GM06990 (cell line): ENCODE data around the gene CLASP2.
"Not testable (repeated sequence)": the region's sequence is repeated elsewhere in the genome, so short reads cannot be mapped to it uniquely, and the experiment has no call there.

Source experiments
- DNase-seq: peaks from one replicate; pipeline ENCODE4 v3.0.0-alpha.2; 2011; ENCODE audit not compliant: insufficient read length; ENCODE audit errors: extremely low read depth
- H3K27me3 ChIP-seq: replicated peaks from 2 replicates; pipeline ENCODE4 v1.6.0; 2011; ENCODE audit warnings: low read length; ENCODE audit not compliant: control insufficient read depth, insufficient read depth
- H3K36me3 ChIP-seq: 2 replicates; pipeline ENCODE4 v1.5.1; 2011; ENCODE audit warnings: low read length; ENCODE audit not compliant: control insufficient read depth, insufficient read depth
- H3K4me3 ChIP-seq: replicated peaks from 2 replicates; pipeline ENCODE4 v1.5.1; 2011; ENCODE audit warnings: low read depth, mild to moderate bottlenecking, control low read depth, low read length
- CTCF ChIP-seq: IDR thresholded peaks from 2 replicates; pipeline ENCODE4 v1.5.1; 2011; ENCODE audit warnings: low read length, control low read depth, mild to moderate bottlenecking, inconsistent platforms; ENCODE audit not compliant: insufficient read depth, poor library complexity, severe bottlenecking

The CLASP2 gene

GRCh38 chr3:33467786-33468185 is 250.3 kb downstream of the CLASP2 start:
- no peak for DNase-seq
- no peak for TF ChIP-seq CTCF

GRCh38 chr3:33461097-33461496 is 257.0 kb downstream of the CLASP2 start:
- Histone ChIP-seq H3K27me3 (no peaks in the 10 kb centered on the region), H3K4me3 (no peak overlapping the region), H3K36me3 (no peaks in the 10 kb centered on the region)
- DNase-seq: no peak
- no peak for TF ChIP-seq CTCF

More at GRCh38 chr3:33467786-33468185, 250.3 kb downstream of the CLASP2 start:
- H3K4me3 ChIP-seq: no peak overlapping the region
- H3K36me3 ChIP-seq: no peaks in the 10 kb centered on the region
- H3K27me3 ChIP-seq: no peaks in the 10 kb centered on the region

- not testable (repeated sequence) for DNase-seq, H3K4me3 ChIP-seq, H3K27me3 ChIP-seq, H3K36me3 ChIP-seq
Observed at GRCh38 chr3:33459577-33459976, 258.5 kb downstream of the CLASP2 start.

- no peak for TF ChIP-seq CTCF
- DNase-seq: no peak
- no peaks in the 10 kb centered on the region for H3K27me3 ChIP-seq
- H3K36me3 ChIP-seq: no peaks in the 10 kb centered on the region
- no peak overlapping the region for H3K4me3 ChIP-seq
Observed at GRCh38 chr3:33458446-33458845, 259.6 kb downstream of the CLASP2 start.

GRCh38 chr3:33456756-33457155 is 261.3 kb downstream of the CLASP2 start:
- H3K27me3 ChIP-seq: no peaks in the 10 kb centered on the region
- no peaks in the 10 kb centered on the region for H3K36me3 ChIP-seq
- DNase-seq: no peak
- H3K4me3 ChIP-seq: no peak overlapping the region
- TF ChIP-seq CTCF: no peak

- Histone ChIP-seq H3K4me3 (no peak overlapping the region), H3K27me3 (no peaks in the 10 kb centered on the region), H3K36me3 (no peaks in the 10 kb centered on the region)
- TF ChIP-seq CTCF: no peak
- no peak for DNase-seq
Observed at GRCh38 chr3:33453331-33453761, 264.7 kb downstream of the CLASP2 start.

- not testable (repeated sequence) for H3K36me3 ChIP-seq, DNase-seq
Observed at GRCh38 chr3:33451994-33452393, 266.1 kb downstream of the CLASP2 start.

More at GRCh38 chr3:33451994-33452393, 266.1 kb downstream of the CLASP2 start:
- not testable (repeated sequence) for H3K27me3 ChIP-seq, H3K4me3 ChIP-seq
